AG04449 (cell line): ENCODE data around the gene C2orf81.

ENCODE experiments used
- CTCF ChIA-PET: fragments of 350-600 bp; formaldehyde crosslinking; extraction: SDS; loops from one replicate; lab custom pipeline; 2021; ENCODE audit warnings: antibody characterized with exemption; lab: Yijun Ruan, JAX
- POLR2A ChIA-PET: fragments of 400-600, 350-600 bp; formaldehyde crosslinking; extraction: SDS; loops from one replicate; lab custom pipeline; 2020; ENCODE audit warnings: antibody characterized with exemption, inconsistent platforms; lab: Yijun Ruan, JAX
- DNase-seq: peaks from one replicate; pipeline ENCODE4 v3.0.0-alpha.2; 2010; ENCODE audit warnings: low read depth, low spot score
- H3K4me3 ChIP-seq: 2 replicates; pipeline ENCODE4 v1.5.1; 2011; ENCODE audit warnings: low read depth, mild to moderate bottlenecking, control low read depth, low read length
- TF ChIP-seq, protein P1 (sequence below): IDR thresholded peaks from one replicate; pipeline ENCODE4 v1.5.1; 2011; ENCODE audit warnings: mild to moderate bottlenecking, moderate library complexity, low read length, control low read depth, inconsistent platforms; ENCODE audit not compliant: insufficient read depth; ENCODE audit errors: missing control alignments

The C2orf81 gene

DNA sequence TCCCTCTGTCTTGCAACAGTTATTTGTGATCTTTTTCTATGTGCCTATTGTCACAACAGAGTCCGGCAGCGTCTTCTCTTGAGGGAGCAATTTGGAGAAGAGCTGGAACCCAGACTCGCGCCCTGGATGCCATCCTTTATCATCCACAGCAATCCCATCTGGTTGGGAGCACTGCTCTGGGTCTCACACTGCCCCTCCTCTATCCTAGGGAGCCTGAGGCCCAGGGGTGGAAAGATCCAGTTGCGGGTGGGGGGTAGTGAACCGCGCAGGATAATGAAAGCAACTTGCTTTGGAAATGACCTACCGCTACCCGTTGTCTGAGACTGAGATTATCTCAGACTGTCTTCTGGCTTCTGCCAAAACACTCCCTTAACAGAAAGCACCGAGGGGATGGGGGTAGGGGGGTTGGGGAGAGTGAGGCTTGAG is 37.5 kb upstream of the C2orf81 start:
- ChIA-PET POLR2A (interaction anchor here (1.0 to 3.3 kb wide), 7 partner anchors 9 to 36 kb away, joined by 3 to 12 read pairs (median 8); partner anchors contain the start of gene MRPL53), CTCF (interaction anchor here (0.9 to 3.8 kb wide), 4 partner anchors 24 to 129 kb away, joined by 3 to 25 read pairs (median 4); partner anchors contain the start of genes CCDC142, TTC31 and WDR54)
- TF ChIP-seq, protein P1, sequence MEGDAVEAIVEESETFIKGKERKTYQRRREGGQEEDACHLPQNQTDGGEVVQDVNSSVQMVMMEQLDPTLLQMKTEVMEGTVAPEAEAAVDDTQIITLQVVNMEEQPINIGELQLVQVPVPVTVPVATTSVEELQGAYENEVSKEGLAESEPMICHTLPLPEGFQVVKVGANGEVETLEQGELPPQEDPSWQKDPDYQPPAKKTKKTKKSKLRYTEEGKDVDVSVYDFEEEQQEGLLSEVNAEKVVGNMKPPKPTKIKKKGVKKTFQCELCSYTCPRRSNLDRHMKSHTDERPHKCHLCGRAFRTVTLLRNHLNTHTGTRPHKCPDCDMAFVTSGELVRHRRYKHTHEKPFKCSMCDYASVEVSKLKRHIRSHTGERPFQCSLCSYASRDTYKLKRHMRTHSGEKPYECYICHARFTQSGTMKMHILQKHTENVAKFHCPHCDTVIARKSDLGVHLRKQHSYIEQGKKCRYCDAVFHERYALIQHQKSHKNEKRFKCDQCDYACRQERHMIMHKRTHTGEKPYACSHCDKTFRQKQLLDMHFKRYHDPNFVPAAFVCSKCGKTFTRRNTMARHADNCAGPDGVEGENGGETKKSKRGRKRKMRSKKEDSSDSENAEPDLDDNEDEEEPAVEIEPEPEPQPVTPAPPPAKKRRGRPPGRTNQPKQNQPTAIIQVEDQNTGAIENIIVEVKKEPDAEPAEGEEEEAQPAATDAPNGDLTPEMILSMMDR = no peak
- H3K4me3 ChIP-seq = peak overlapping the region; percentile 62
- no peak for DNase-seq

DNA sequence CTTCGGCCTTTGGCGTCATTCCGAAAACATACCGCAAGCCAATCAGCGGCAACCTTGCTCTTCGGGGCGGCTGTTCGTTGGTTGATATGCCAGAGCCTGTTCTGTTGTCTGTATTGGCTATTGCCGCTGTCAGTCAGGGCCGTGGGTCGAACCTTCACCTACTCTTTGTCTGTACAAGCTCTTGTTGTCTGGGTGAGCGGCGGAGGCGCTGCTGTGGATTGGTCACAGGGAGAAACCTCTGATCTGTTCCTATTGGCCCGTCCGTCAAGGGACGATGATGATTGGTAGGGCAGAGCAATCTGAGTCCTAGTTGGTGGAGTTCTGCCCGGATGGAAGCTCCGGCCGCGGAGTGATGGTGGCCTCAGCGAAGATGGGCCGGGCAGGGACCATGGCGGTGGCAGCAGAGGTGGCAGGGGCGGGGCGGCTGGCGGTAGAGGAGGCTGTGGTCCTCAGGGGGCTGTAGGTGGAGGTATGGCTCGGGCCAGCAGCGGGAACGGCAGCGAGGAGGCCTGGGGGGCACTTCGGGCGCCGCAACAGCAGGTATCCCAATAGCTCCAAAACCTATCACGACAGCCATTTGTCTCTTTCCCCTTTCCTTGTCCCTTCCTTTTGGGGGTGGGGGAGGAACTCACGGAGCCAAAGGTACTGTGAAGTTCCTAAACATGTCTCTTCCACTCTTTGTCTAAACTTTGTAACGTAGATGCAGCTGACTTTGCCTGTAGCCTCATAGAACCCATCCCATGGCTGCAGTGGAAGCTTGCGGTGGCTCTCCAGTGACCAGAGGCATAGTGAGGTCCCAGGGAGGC is 36.9 kb upstream of the C2orf81 start, which contains the start of gene WBP1:
WBP1 (plus strand) TSS at position 307 of the 806 bp plus-strand sequence; CDS start at position 472, 165 bp downstream.
- CTCF ChIA-PET = interaction anchor here (0.6 to 3.8 kb wide), 6 partner anchors 22 to 244 kb away, joined by 3 to 25 read pairs (median 4); partner anchors contain the start of genes CCDC142, TTC31 and WDR54

DNA sequence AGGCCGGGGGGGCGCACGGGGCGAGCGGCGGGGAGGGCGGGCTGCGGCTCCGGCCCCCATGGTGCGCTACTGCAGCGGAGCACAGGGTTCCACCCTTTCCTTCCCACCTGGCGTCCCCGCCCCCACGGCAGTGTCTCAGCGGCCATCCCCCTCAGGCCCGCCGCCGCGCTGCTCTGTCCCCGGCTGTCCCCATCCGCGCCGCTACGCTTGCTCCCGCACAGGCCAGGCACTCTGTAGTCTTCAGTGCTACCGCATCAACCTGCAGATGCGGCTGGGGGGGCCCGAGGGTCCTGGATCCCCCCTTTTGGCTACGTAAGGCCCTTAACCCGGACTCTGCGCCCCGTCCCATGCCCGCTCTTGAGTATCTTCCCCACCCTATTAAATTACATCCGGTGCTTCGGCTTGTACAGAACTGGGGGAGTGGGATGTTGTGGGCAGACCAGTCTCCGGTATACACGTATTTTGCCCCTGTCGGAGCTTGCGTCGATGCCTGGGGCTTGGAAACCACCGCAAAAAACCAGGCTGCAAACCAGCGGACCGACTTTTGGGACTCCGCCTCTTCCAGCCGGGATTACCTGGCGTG is 36.2 kb upstream of the C2orf81 start:
- TF ChIP-seq, protein P1 = no peak
- ChIA-PET POLR2A (interaction anchor here (0.6 to 3.3 kb wide), 9 partner anchors 10 to 129 kb away, joined by 3 to 12 read pairs (median 8); partner anchors contain the start of gene MRPL53), CTCF (interaction anchor here (0.6 to 3.8 kb wide), 2 partner anchors 130 to 243 kb away, joined by 3 to 25 read pairs; no protein-coding TSS in a partner anchor)
- H3K4me3 ChIP-seq = peak overlapping the region; percentile 74
- DNase-seq = no peak

More for the DNA sequence above, 36.9 kb upstream of the C2orf81 start, which contains the start of gene WBP1:
- POLR2A ChIA-PET = interaction anchor here (0.6 to 3.3 kb wide), 10 partner anchors 10 to 130 kb away, joined by 3 to 12 read pairs (median 6); partner anchors contain the start of gene MRPL53
- peak; percentile 100 for DNase-seq
- H3K4me3 ChIP-seq = peak within 1 kb of the TSS; percentile 74
- TF ChIP-seq, protein P1 = no peak

DNA sequence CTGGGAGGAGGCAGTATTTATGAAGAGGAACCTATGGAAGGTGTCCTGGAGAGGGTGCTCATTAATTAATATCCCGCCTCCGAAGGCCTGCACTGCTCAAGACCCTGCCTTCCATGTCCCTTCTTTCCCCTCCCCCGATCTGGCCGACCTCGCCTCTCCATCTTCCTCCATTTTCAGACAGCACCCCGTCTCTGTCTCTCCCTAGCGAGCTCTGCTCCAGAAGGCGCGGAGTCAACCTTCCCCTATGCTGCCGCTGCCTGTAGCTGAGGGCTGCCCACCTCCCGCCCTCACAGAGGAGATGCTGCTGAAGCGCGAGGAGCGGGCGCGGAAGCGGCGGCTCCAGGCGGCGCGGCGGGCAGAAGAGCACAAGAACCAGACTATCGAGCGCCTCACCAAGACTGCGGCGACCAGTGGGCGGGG is 35.7 kb upstream of the C2orf81 start:
- CTCF ChIA-PET = interaction anchor here (0.9 to 3.8 kb wide), 7 partner anchors 17 to 131 kb away, joined by 3 to 25 read pairs (median 5); partner anchors contain the start of genes CCDC142, PCGF1 and TTC31
- TF ChIP-seq, protein P1 = no peak

DNA sequence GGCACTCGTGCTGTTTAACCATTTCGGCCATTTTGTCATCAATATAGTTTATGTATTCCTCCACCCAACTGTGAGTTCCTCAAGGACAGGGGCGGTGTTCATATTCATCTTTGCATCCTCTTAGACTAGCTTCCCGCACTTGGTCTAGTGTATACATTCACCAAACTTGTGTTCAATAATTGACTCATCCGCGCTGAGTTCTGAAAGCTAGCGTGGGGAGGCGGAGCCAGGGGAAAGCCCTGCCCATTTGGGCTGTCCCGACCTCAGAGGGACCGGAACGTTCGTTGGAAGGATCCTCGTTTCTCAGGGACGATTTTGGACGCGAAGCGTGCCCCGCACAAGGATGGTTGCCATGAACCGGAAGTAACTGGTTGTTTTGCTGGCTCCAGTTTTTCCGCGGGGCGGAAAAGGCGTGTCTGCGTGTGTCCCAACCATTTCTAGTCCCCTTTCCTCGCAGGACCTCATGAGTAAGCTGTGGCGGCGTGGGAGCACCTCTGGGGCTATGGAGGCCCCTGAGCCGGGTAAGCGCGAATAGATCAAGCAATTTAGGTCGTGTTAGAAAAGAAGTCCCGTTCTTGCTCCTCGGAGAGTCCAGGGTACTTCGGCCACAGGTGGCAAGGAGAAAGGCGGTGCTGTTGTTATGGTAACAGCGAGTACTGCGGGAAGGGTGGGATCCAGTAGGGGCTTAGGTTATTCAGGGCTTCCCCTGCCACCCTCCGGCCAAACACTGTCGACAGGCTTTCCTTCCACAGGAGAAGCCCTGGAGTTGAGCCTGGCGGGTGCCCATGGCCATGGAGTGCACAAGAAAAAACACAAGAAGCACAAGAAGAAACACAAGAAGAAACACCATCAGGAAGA is 33.5 kb upstream of the C2orf81 start, which contains the start of gene INO80B:
INO80B (plus strand) TSS at position 434 of the 858 bp plus-strand sequence; CDS start at position 464, 30 bp downstream.
- CTCF ChIA-PET = interaction anchor here (0.8 to 2.5 kb wide), 6 partner anchors 10 to 134 kb away, joined by 3 to 12 read pairs (median 5); partner anchors contain the start of genes CCDC142 and TTC31
- peak within 1 kb of the TSS; percentile 76 for H3K4me3 ChIP-seq
- POLR2A ChIA-PET = interaction anchor here (0.7 to 1.3 kb wide), 5 partner anchors 15 to 75 kb away, joined by 3 to 5 read pairs (median 4); partner anchors contain the start of genes AUP1, CCDC142 and HTRA2
- TF ChIP-seq, protein P1 = no peak
- DNase-seq = peak; percentile 88

More for the DNA sequence above, 35.7 kb upstream of the C2orf81 start:
- H3K4me3 ChIP-seq = peak overlapping the region; percentile 74
- POLR2A ChIA-PET = interaction anchor here (3.3 kb wide), 1 partner anchor 25 kb away, joined by 10 read pairs; no protein-coding TSS in a partner anchor
- no peak for DNase-seq
